Spleen (tissue), 11 donors: ENCODE results near the gene SEMA4F. TPM values are rescaled to one million over a fixed set of nuclear protein-coding genes. Genes with fewer than 3 reads are reported as not detected.

ENCODE experiments used
- DNase-seq: peaks from one replicate; pipeline ENCODE4 v3.0.0-alpha.2; 2020
- H3K27ac ChIP-seq, 8 donors: fragments of 200-600 bp; sonication (generic) in 7 of 8; 1 replicate in 4 of 8; 2 replicates in 4 of 8; pipeline versions ENCODE4 v1.5.0 to v1.8.0; 2016 to 2021; ENCODE audit warnings: inconsistent platforms in 4 of 8, mild to moderate bottlenecking in 4 of 8, moderate library complexity in 1 of 8
- H3K27me3 ChIP-seq, 7 donors: fragments of 200-600 bp; sonication (generic) in 6 of 7; replicated peaks in 1 of 7; 1 replicate in 4 of 7; 2 replicates in 3 of 7; pipeline versions ENCODE4 v1.5.0 to v1.8.0; 2016 to 2021; ENCODE audit warnings: inconsistent platforms in 3 of 7, mild to moderate bottlenecking in 1 of 7
- H3K36me3 ChIP-seq, 6 donors: fragments of 200-600 bp; sonication (generic) in 5 of 6; 1 replicate in 4 of 6; 2 replicates in 2 of 6; pipeline versions ENCODE4 v1.5.0 to v1.8.0; 2016 to 2021; ENCODE audit warnings: inconsistent platforms in 2 of 6
- H3K4me1 ChIP-seq, 6 donors: fragments of 200-600 bp; sonication (generic) in 5 of 6; 1 replicate in 3 of 6; 2 replicates in 3 of 6; pipeline versions ENCODE4 v1.5.0 to v1.8.0; 2016 to 2021; ENCODE audit warnings: inconsistent platforms in 3 of 6
- H3K4me3 ChIP-seq, 8 donors: fragments of 200-600 bp; sonication (generic) in 7 of 8; 1 replicate in 4 of 8; 2 replicates in 4 of 8; pipeline versions ENCODE4 v1.5.0 to v1.8.0; 2016 to 2021; ENCODE audit warnings: inconsistent platforms in 4 of 8, mild to moderate bottlenecking in 4 of 8, moderate library complexity in 2 of 8
- H3K9me3 ChIP-seq, 8 donors: fragments of 200-600 bp; sonication (generic) in 7 of 8; 1 replicate in 4 of 8; 2 replicates in 4 of 8; pipeline versions ENCODE4 v1.5.0 to v1.8.0; 2016 to 2021; ENCODE audit warnings: inconsistent platforms in 4 of 8
- POLR2A ChIP-seq, 3 donors: fragments of 450-650 bp; IDR thresholded peaks; one replicate each; pipeline ENCODE4 v1.5.1; 2017; ENCODE audit warnings: antibody characterized with exemption in 3 of 3, mild to moderate bottlenecking in 1 of 3
- POLR2AphosphoS5 ChIP-seq, 3 donors: sonication (generic); formaldehyde crosslinking; IDR thresholded peaks; one replicate each; pipeline ENCODE4 v1.5.1; 2017; ENCODE audit warnings: antibody characterized with exemption in 3 of 3
- WGBS, 5 donors: extraction: QIAGEN DNeasy Blood & Tissue Kit in 3 of 5; methylation state at CpG; one replicate each; pipeline versions ENCODE4 v1.1.5 to v1.1.7; 2013 to 2018; 5-methylcytosine and 5-hydroxymethylcytosine counted together
- intact Hi-C: fragments of 100-400 bp; cut with DNase I; formaldehyde crosslinking; loops from one replicate; pipeline ENCODE4 v1.15.0; 2023; ENCODE audit warnings: low total_unique reads
- polyA plus RNA-seq, 3 donors: library from polyadenylated mRNA; stranded (reverse); fragments of 200-250 nt; gene quantifications; one replicate each; pipeline ENCODE4 v1.2.1, GENCODE V29; 2013
- total RNA-seq, 7 donors: library from RNA; depleted of rRNA in 3 of 7; stranded (reverse); fragments of >200 nt in 3 of 7; fragmentation: NEBNext Ultra II Directional in 4 of 7; extraction: Animal tissue kit (Norgen Biotek cat#: 25700) in 4 of 7; gene quantifications; one replicate each; pipeline versions ENCODE4 v1.1.0 to v1.2.1, GENCODE V29; 2016 to 2021
- TF ChIP-seq, protein P1 (sequence below), 11 experiments: fragments of 200-600 bp in 7 of 11; fragments of 450-650 bp in 4 of 11; sonication (generic) in 4 of 11; IDR thresholded peaks in 8 of 11; conservative IDR thresholded peaks in 3 of 11; 1 replicate in 7 of 11; 2 replicates in 4 of 11; pipeline versions ENCODE4 v1.4.0 to v1.8.0; 2016 to 2021; ENCODE audit warnings: antibody characterized with exemption in 11 of 11, inconsistent platforms in 4 of 11, mild to moderate bottlenecking in 1 of 11
- donor health status: healthy with polysubstance abuse.
- donor health status: DM: no; HTN: no; CAD: no; lungs with moderate emphysema.
- donor health status: DM: no; HTN: no; CAD: no.
- donor health status: Bipolar disorder and iron deficiency.
- donor health status: healthy.
- donor health status: DM: no; HTN: no; CAD: no.
- donor health status: DM: yes; HTN: yes; CAD: no.

Gene SEMA4F
- total and polyA plus RNA-seq, 10 donors = 1.5 to 11.0 (median 6.9) TPM

DNA sequence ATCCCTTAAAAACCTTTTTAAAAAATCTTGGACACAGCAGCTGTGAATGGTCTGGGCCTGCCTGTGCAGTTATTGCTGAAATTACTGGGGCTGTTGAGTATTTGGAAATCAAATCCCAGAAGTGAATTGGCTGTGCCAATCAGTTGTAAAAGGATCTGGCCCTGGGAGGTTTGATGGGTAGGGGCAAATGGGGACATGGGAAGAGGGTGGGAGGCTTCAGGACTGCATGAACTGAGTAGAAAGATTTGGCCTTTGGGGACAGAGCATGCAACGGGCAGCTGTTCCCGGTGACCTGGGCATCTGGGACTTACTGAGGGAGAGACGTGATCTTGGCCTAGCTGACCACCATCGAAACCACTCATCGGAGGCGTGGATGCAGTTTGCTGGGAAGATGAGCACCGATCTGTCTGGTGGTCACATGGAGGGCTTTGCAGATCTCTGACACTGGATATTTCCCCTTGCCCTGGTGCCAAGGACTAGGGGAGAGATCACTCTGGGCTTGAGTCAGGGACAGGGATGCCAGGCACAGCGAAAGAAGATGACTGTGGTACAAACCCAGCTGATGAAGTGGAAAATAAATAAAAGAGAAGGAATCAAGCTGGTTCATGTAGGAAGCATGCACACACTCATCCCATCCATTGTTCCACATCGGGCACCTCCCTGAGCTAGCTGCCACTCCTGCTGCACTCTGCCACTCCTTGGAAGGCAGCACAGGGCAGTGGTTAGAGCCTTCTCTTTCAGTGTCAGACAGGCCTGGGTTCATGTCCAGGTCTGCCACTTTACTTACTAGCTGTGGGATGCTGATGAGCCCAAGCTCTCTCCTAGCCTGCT, 58.4 kb downstream of the SEMA4F start:
- intact Hi-C loops = no loop called here
- H3K27me3 ChIP-seq = peaks cover 0 to 17% (median 0%) of the 10 kb centered on the region in 7 donors
- DNase-seq = no peak
- H3K36me3 ChIP-seq = no peaks in the 10 kb centered on the region
- WGBS, 5 donors = 73 to 95% (median 92%) methylated on average over 9 of the region's 9 CpGs
- H3K9me3 ChIP-seq = no peaks in the 10 kb centered on the region
- no peak overlapping the region for H3K4me3 ChIP-seq
- no peak overlapping the region for H3K27ac ChIP-seq
- peaks cover 0 to 15% (median 8%) of the 10 kb centered on the region in 6 donors for H3K4me1 ChIP-seq
- TF ChIP-seq POLR2AphosphoS5 (IDR thresholded peaks at IDR 0.05) (no peak), POLR2A (IDR thresholded peaks at IDR 0.05) (no peak)
- TF ChIP-seq, protein P1, sequence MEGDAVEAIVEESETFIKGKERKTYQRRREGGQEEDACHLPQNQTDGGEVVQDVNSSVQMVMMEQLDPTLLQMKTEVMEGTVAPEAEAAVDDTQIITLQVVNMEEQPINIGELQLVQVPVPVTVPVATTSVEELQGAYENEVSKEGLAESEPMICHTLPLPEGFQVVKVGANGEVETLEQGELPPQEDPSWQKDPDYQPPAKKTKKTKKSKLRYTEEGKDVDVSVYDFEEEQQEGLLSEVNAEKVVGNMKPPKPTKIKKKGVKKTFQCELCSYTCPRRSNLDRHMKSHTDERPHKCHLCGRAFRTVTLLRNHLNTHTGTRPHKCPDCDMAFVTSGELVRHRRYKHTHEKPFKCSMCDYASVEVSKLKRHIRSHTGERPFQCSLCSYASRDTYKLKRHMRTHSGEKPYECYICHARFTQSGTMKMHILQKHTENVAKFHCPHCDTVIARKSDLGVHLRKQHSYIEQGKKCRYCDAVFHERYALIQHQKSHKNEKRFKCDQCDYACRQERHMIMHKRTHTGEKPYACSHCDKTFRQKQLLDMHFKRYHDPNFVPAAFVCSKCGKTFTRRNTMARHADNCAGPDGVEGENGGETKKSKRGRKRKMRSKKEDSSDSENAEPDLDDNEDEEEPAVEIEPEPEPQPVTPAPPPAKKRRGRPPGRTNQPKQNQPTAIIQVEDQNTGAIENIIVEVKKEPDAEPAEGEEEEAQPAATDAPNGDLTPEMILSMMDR (IDR thresholded peaks at IDR 0.05 in 8 of 11, conservative IDR thresholded peaks at IDR 0.05 in 3 of 11) = no peak

GRCh38 chr2:74714691-74715080, 60.6 kb downstream of the SEMA4F start:
- H3K9me3 ChIP-seq = no peaks in the 10 kb centered on the region
- peak overlapping the region in 3 of 8 donors; percentile 46 to 71 (median 53) for H3K4me3 ChIP-seq
- DNase-seq = no peak
- no peaks in the 10 kb centered on the region for H3K36me3 ChIP-seq
- peak overlapping the region in 1 of 8 donors; percentile 80 for H3K27ac ChIP-seq
- 50 to 59% (median 56%) methylated on average over 8 of the region's 8 CpGs for WGBS, 5 donors
- TF ChIP-seq POLR2A (IDR thresholded peaks at IDR 0.05) = no peak
- no peak for TF ChIP-seq POLR2AphosphoS5 (IDR thresholded peaks at IDR 0.05)
- TF ChIP-seq, protein P1 (IDR thresholded peaks at IDR 0.05 in 8 of 11, conservative IDR thresholded peaks at IDR 0.05 in 3 of 11) = no peak
- H3K27me3 ChIP-seq = peaks cover 0 to 27% (median 0%) of the 10 kb centered on the region in 7 donors
- intact Hi-C loops = loop anchor here (2.0 kb wide), 1 partner anchor 162 kb away; no protein-coding TSS in a partner anchor
- peaks cover 0 to 15% (median 8%) of the 10 kb centered on the region in 6 donors for H3K4me1 ChIP-seq

DNA sequence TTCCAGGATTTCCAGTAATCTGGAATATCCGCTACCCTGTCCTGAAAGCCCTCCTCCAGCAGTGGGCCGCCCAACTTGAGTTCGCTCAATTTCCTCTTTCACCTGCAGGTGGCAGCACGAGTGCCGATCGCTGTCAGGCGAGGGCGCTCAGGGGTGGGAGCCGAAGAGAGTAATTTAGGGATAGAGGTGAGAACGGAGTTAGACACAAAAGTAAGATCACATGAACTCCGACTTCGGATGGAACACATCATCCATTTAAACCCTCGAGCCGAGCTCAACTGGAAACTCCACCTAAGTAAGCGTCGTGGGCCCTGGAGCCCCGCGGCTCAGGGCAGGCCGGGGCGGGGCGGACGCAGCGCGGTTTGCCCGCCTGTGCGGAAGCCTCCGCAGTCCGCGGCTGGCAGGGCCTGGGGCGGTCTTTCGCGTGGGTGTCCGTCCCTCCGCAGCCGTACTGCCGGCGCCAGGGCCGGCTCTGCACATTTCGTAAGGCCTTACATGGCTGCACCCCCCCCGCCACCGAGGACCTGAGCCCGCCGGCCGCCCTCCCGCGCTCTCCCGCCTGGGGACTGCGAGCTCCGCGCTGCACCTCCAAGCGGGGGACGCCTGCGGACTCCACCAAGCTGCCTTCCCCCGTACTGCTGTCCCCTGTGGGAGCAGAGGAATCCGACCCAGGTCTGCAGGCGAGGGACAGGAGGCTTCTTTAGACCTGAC, 61.2 kb downstream of the SEMA4F start:
- 1% methylated on average over 50 to 56 of the region's 56 CpGs for WGBS, 5 donors
- DNase-seq = peak; percentile 93
- Histone ChIP-seq H3K4me1 (peaks cover 0 to 15% (median 8%) of the 10 kb centered on the region in 6 donors), H3K27me3 (peaks cover 0 to 33% (median 0%) of the 10 kb centered on the region in 7 donors), H3K9me3 (no peaks in the 10 kb centered on the region), H3K4me3 (peak overlapping the region; percentile 45 to 71 (median 50)), H3K36me3 (no peaks in the 10 kb centered on the region), H3K27ac (peak overlapping the region in 5 of 8 donors; percentile 34 to 80 (median 60))
- TF ChIP-seq, protein P1 (IDR thresholded peaks at IDR 0.05 in 8 of 11, conservative IDR thresholded peaks at IDR 0.05 in 3 of 11) = peak; percentile 60 to 93 (median 88)
- TF ChIP-seq POLR2A (IDR thresholded peaks at IDR 0.05) = no peak
- peak; percentile 51 to 72 (median 65) for TF ChIP-seq POLR2AphosphoS5 (IDR thresholded peaks at IDR 0.05)
- intact Hi-C loops = loop anchor here (2.0 kb wide), 1 partner anchor 162 kb away; no protein-coding TSS in a partner anchor
